ENCODE measurements around the gene CYP2B6.

DNA sequence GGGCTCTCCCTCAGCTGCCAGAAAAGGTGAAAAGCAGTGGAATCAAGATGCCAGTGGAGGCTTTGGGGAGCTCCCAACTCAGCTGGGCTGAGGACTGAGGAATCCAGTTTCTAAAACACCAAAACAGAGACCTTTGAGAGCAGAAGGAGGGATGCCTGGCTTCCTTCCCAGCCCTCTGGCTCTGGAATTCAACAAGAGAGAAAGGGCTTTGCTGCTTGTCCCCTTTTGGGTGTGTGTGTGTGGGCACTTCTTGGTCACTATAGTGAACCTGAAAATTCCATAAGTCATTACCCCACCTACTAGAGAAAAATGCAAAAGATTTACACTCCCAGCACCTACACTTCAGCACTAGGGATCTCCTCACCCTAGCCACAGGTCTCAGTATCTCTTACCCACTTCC lies 30.3 kb upstream of the CYP2B6 start:
- TF ChIP-seq, protein P1, sequence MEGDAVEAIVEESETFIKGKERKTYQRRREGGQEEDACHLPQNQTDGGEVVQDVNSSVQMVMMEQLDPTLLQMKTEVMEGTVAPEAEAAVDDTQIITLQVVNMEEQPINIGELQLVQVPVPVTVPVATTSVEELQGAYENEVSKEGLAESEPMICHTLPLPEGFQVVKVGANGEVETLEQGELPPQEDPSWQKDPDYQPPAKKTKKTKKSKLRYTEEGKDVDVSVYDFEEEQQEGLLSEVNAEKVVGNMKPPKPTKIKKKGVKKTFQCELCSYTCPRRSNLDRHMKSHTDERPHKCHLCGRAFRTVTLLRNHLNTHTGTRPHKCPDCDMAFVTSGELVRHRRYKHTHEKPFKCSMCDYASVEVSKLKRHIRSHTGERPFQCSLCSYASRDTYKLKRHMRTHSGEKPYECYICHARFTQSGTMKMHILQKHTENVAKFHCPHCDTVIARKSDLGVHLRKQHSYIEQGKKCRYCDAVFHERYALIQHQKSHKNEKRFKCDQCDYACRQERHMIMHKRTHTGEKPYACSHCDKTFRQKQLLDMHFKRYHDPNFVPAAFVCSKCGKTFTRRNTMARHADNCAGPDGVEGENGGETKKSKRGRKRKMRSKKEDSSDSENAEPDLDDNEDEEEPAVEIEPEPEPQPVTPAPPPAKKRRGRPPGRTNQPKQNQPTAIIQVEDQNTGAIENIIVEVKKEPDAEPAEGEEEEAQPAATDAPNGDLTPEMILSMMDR (IDR thresholded peaks at IDR 0.05), result no peak
- TF ChIP-seq POLR2A (IDR thresholded peaks at IDR 0.05), result no peak
